Erythroblast (primary cell): ENCODE results near the gene MLXIPL.

Experiments used
- GATA1 ChIP-seq: IDR thresholded peaks from 2 replicates; pipeline ENCODE4 v1.6.1; 2011; ENCODE audit warnings: low read depth, mild to moderate bottlenecking, control low read depth, low read length, moderate library complexity
- POLR2A ChIP-seq: IDR thresholded peaks from 2 replicates; pipeline ENCODE4 v1.6.1; 2011; ENCODE audit warnings: mild to moderate bottlenecking, low read length

DNA sequence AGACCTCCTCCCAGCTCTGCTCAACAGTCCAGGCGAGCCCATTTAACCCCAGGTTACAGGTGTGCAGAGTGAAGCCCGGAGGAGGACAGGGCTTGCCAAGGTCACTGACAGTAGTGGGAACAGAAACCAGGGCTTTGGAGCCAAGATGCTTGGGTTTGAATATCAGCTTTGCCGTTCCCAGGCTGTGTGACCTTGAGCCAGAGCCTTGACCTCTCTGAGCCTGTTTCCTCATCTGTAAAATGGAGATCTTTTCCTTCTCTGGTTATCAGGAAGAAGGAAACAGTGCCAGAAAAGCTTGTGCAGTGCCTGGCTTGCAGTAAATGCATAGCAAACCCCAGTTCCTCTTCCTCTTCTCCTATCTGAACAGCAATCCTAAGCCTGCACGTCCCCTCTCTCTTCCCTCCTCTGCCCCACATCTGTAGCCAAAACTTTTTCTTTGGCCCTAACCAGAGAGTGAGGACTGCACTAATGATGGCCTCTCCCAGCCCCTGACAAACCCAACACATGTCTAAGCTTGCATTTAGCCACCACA is 21.4 kb upstream of the MLXIPL start:
- TF ChIP-seq POLR2A (no peak), GATA1 (no peak)
